Measurements from ENCODE around the gene POU2F1. TPM values are rescaled to one million over a fixed set of nuclear protein-coding genes. Genes with fewer than 3 reads are reported as not detected.

POU2F1 gene
- total and polyA plus RNA-seq, 5 donors from 2014 or later, result 5.2 to 35.3 (median 10.0) TPM

- no peaks in the 10 kb centered on the region for H3K9me3 Mint-ChIP-seq
- peaks cover 31% of the 10 kb centered on the region for H3K36me3 Mint-ChIP-seq
- Histone ChIP-seq H3K9me3 (ENCODE audit: control insufficient read depth in 2 of 2, low read length in 2 of 2) (no peaks in the 10 kb centered on the region), H3K27ac (ENCODE audit: insufficient read depth, low read length, poor library complexity, severe bottlenecking) (peak overlapping the region; percentile 26), H3K27me3 (ENCODE audit: control insufficient read depth, insufficient read depth, low read length) (no peaks in the 10 kb centered on the region), H3K36me3 (ENCODE audit: control insufficient read depth, insufficient read depth, low read length) (peaks cover 50% of the 10 kb centered on the region), H3K4me3 (ENCODE audit: low read depth, low read length) (no peak overlapping the region), H3K4me1 (ENCODE audit: control insufficient read depth, insufficient read depth, low read length, poor library complexity, severe bottlenecking) (peaks cover 56% of the 10 kb centered on the region)
- peaks cover 4% of the 10 kb centered on the region for H3K27me3 Mint-ChIP-seq
- no peak for DNase-seq
- H3K27ac Mint-ChIP-seq, result peak overlapping the region; percentile 23 to 80 (median 43)
- peaks cover 12 to 82% (median 56%) of the 10 kb centered on the region in 4 donors for H3K4me1 Mint-ChIP-seq
- no peak for ATAC-seq (ENCODE audit: low read depth in 2 of 2)
- peak overlapping the region in 3 of 4 donors; percentile 35 to 59 (median 55) for H3K4me3 Mint-ChIP-seq
Measured at GRCh38 chr1:167429612-167430011, 208.9 kb downstream of the POU2F1 start.

- peak overlapping the region; percentile 35 to 63 (median 57) for H3K4me3 Mint-ChIP-seq
- H3K9me3 ChIP-seq (ENCODE audit: control insufficient read depth in 2 of 2, low read length in 2 of 2), result no peaks in the 10 kb centered on the region
- H3K27me3 ChIP-seq (ENCODE audit: control insufficient read depth, insufficient read depth, low read length), result no peaks in the 10 kb centered on the region
- H3K27ac Mint-ChIP-seq, result peak overlapping the region in 2 of 3 donors; percentile 23 to 80
- H3K27ac ChIP-seq (ENCODE audit: insufficient read depth, low read length, poor library complexity, severe bottlenecking), result peak overlapping the region; percentile 26
- DNase-seq (no peak), ATAC-seq (ENCODE audit: low read depth in 2 of 2) (peak; percentile 23 to 29)
- H3K27me3 Mint-ChIP-seq, result peaks cover 4% of the 10 kb centered on the region
- peaks cover 50% of the 10 kb centered on the region for H3K36me3 ChIP-seq (ENCODE audit: control insufficient read depth, insufficient read depth, low read length)
- peaks cover 12 to 85% (median 56%) of the 10 kb centered on the region in 4 donors for H3K4me1 Mint-ChIP-seq
- H3K4me1 ChIP-seq (ENCODE audit: control insufficient read depth, insufficient read depth, low read length, poor library complexity, severe bottlenecking), result peaks cover 61% of the 10 kb centered on the region
- no peak overlapping the region for H3K4me3 ChIP-seq (ENCODE audit: low read depth, low read length)
- no peaks in the 10 kb centered on the region for H3K9me3 Mint-ChIP-seq
- peaks cover 31% of the 10 kb centered on the region for H3K36me3 Mint-ChIP-seq
Measured at GRCh38 chr1:167430134-167430848, 209.6 kb downstream of the POU2F1 start.

- no peaks in the 10 kb centered on the region for H3K9me3 ChIP-seq (ENCODE audit: control insufficient read depth in 2 of 2, low read length in 2 of 2)
- H3K27ac ChIP-seq (ENCODE audit: insufficient read depth, low read length, poor library complexity, severe bottlenecking), result peak overlapping the region; percentile 27
- H3K4me3 ChIP-seq (ENCODE audit: low read depth, low read length), result no peak overlapping the region
- H3K36me3 Mint-ChIP-seq, result peaks cover 32% of the 10 kb centered on the region
- DNase-seq (no peak), ATAC-seq (ENCODE audit: low read depth in 2 of 2) (no peak)
- peak overlapping the region; percentile 76 to 87 (median 80) for H3K27ac Mint-ChIP-seq
- H3K36me3 ChIP-seq (ENCODE audit: control insufficient read depth, insufficient read depth, low read length), result peaks cover 55% of the 10 kb centered on the region
- H3K4me3 Mint-ChIP-seq, result peak overlapping the region; percentile 14 to 73 (median 54)
- no peaks in the 10 kb centered on the region for H3K9me3 Mint-ChIP-seq
- H3K27me3 Mint-ChIP-seq, result peaks cover 4% of the 10 kb centered on the region
- H3K27me3 ChIP-seq (ENCODE audit: control insufficient read depth, insufficient read depth, low read length), result no peaks in the 10 kb centered on the region
- peaks cover 67% of the 10 kb centered on the region for H3K4me1 ChIP-seq (ENCODE audit: control insufficient read depth, insufficient read depth, low read length, poor library complexity, severe bottlenecking)
- peaks cover 12 to 88% (median 57%) of the 10 kb centered on the region in 4 donors for H3K4me1 Mint-ChIP-seq
Measured at GRCh38 chr1:167430849-167431242, 210.2 kb downstream of the POU2F1 start.

- H3K27ac ChIP-seq (ENCODE audit: insufficient read depth, low read length, poor library complexity, severe bottlenecking), result peak overlapping the region; percentile 34
- DNase-seq (no peak), ATAC-seq (ENCODE audit: low read depth in 2 of 2) (peak in 1 of 2 donors; percentile 23)
- H3K27ac Mint-ChIP-seq, result peak overlapping the region; percentile 76 to 87 (median 80)
- peaks cover 72% of the 10 kb centered on the region for H3K4me1 ChIP-seq (ENCODE audit: control insufficient read depth, insufficient read depth, low read length, poor library complexity, severe bottlenecking)
- no peaks in the 10 kb centered on the region for H3K27me3 ChIP-seq (ENCODE audit: control insufficient read depth, insufficient read depth, low read length)
- H3K4me3 ChIP-seq (ENCODE audit: low read depth, low read length), result no peak overlapping the region
- H3K36me3 ChIP-seq (ENCODE audit: control insufficient read depth, insufficient read depth, low read length), result peaks cover 61% of the 10 kb centered on the region
- no peaks in the 10 kb centered on the region for H3K9me3 ChIP-seq (ENCODE audit: control insufficient read depth in 2 of 2, low read length in 2 of 2)
- H3K36me3 Mint-ChIP-seq, result peaks cover 37% of the 10 kb centered on the region
- H3K9me3 Mint-ChIP-seq, result no peaks in the 10 kb centered on the region
- peaks cover 4% of the 10 kb centered on the region for H3K27me3 Mint-ChIP-seq
- H3K4me1 Mint-ChIP-seq, result peaks cover 12 to 88% (median 58%) of the 10 kb centered on the region in 4 donors
- H3K4me3 Mint-ChIP-seq, result peak overlapping the region; percentile 28 to 73 (median 54)
Measured at GRCh38 chr1:167431261-167431908, 210.7 kb downstream of the POU2F1 start.

GRCh38 chr1:167431909-167432650 is 211.4 kb downstream of the POU2F1 start:
- no peak for DNase-seq
- H3K9me3 ChIP-seq (ENCODE audit: control insufficient read depth in 2 of 2, low read length in 2 of 2), result no peaks in the 10 kb centered on the region
- H3K4me1 ChIP-seq (ENCODE audit: control insufficient read depth, insufficient read depth, low read length, poor library complexity, severe bottlenecking), result peaks cover 79% of the 10 kb centered on the region
- H3K27ac Mint-ChIP-seq, result peak overlapping the region; percentile 62 to 88 (median 76)
- no peaks in the 10 kb centered on the region for H3K27me3 ChIP-seq (ENCODE audit: control insufficient read depth, insufficient read depth, low read length)
- ATAC-seq (ENCODE audit: low read depth in 2 of 2), result no peak
- no peaks in the 10 kb centered on the region for H3K9me3 Mint-ChIP-seq
- H3K4me1 Mint-ChIP-seq, result peaks cover 13 to 92% (median 60%) of the 10 kb centered on the region in 4 donors
- peaks cover 44% of the 10 kb centered on the region for H3K36me3 Mint-ChIP-seq
- no peak overlapping the region for H3K4me3 ChIP-seq (ENCODE audit: low read depth, low read length)
- H3K4me3 Mint-ChIP-seq, result peak overlapping the region in 3 of 4 donors; percentile 50 to 74 (median 59)
- H3K36me3 ChIP-seq (ENCODE audit: control insufficient read depth, insufficient read depth, low read length), result peaks cover 67% of the 10 kb centered on the region
- peaks cover 4% of the 10 kb centered on the region for H3K27me3 Mint-ChIP-seq
- peak overlapping the region; percentile 62 for H3K27ac ChIP-seq (ENCODE audit: insufficient read depth, low read length, poor library complexity, severe bottlenecking)

- ATAC-seq (ENCODE audit: low read depth in 2 of 2) (no peak), DNase-seq (no peak)
- H3K9me3 ChIP-seq (ENCODE audit: control insufficient read depth in 2 of 2, low read length in 2 of 2), result no peaks in the 10 kb centered on the region
- Mint-ChIP-seq H3K4me1 (peaks cover 19 to 92% (median 59%) of the 10 kb centered on the region in 4 donors), H3K27ac (peak overlapping the region; percentile 88 to 93 (median 90)), H3K27me3 (peaks cover 4% of the 10 kb centered on the region), H3K4me3 (peak overlapping the region in 1 of 4 donors; percentile 74), H3K9me3 (no peaks in the 10 kb centered on the region), H3K36me3 (peaks cover 50% of the 10 kb centered on the region)
- H3K27ac ChIP-seq (ENCODE audit: insufficient read depth, low read length, poor library complexity, severe bottlenecking), result peak overlapping the region; percentile 62
- no peak overlapping the region for H3K4me3 ChIP-seq (ENCODE audit: low read depth, low read length)
- H3K27me3 ChIP-seq (ENCODE audit: control insufficient read depth, insufficient read depth, low read length), result no peaks in the 10 kb centered on the region
- peaks cover 83% of the 10 kb centered on the region for H3K4me1 ChIP-seq (ENCODE audit: control insufficient read depth, insufficient read depth, low read length, poor library complexity, severe bottlenecking)
- H3K36me3 ChIP-seq (ENCODE audit: control insufficient read depth, insufficient read depth, low read length), result peaks cover 72% of the 10 kb centered on the region
Measured at GRCh38 chr1:167432780-167433179, 212.1 kb downstream of the POU2F1 start.

GRCh38 chr1:167433884-167434283 is 213.2 kb downstream of the POU2F1 start:
- peak overlapping the region; percentile 12 to 74 (median 58) for H3K4me3 Mint-ChIP-seq
- H3K27ac ChIP-seq (ENCODE audit: insufficient read depth, low read length, poor library complexity, severe bottlenecking), result peak overlapping the region; percentile 62
- H3K27ac Mint-ChIP-seq, result peak overlapping the region; percentile 88 to 93 (median 90)

More at GRCh38 chr1:167433884-167434283, 213.2 kb downstream of the POU2F1 start:
- H3K4me3 ChIP-seq (ENCODE audit: low read depth, low read length), result peak overlapping the region; percentile 7
- no peaks in the 10 kb centered on the region for H3K27me3 ChIP-seq (ENCODE audit: control insufficient read depth, insufficient read depth, low read length)
- peaks cover 87% of the 10 kb centered on the region for H3K4me1 ChIP-seq (ENCODE audit: control insufficient read depth, insufficient read depth, low read length, poor library complexity, severe bottlenecking)
- no peaks in the 10 kb centered on the region for H3K9me3 ChIP-seq (ENCODE audit: control insufficient read depth in 2 of 2, low read length in 2 of 2)
- ATAC-seq (ENCODE audit: low read depth in 2 of 2) (no peak), DNase-seq (no peak)
- Mint-ChIP-seq H3K27me3 (peaks cover 4% of the 10 kb centered on the region), H3K4me1 (peaks cover 21 to 92% (median 60%) of the 10 kb centered on the region in 4 donors), H3K9me3 (no peaks in the 10 kb centered on the region), H3K36me3 (peaks cover 57% of the 10 kb centered on the region)
- peaks cover 83% of the 10 kb centered on the region for H3K36me3 ChIP-seq (ENCODE audit: control insufficient read depth, insufficient read depth, low read length)

Measured in CD4-positive, CD25-positive, alpha-beta regulatory T cell (primary cell).